ENCODE data around the gene PLCXD3.
"Not testable (repeated sequence)": the region's sequence is repeated elsewhere in the genome, so short reads cannot be mapped to it uniquely, and the experiment has no call there.

Gene PLCXD3

DNA sequence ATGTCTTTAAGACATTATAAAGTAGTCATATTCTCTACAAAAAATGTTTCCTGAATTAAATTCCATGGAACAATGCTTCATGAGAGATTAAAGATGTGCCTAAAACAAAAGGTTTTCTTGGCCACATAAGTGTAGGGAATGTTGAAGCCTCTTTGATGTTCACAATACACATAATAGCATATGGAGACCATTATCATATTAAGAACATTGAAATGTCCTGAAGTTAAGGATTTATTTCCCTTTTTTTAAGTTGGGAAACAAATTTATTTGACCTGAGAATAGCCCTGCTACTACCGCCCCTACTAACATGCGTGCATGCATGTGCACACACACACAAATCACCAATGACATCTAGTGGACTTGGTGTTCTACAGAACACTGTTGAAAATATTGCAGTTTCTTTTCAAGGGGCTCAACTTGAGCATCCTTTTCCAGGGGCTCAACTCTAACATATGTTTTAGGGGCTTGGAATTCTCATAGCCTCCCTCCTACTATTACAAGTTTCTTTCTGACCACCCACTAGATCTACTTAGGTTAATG, 172.2 kb downstream of the PLCXD3 start:
- DNase-seq: no peak

GRCh38 chr5:41337724-41338123, 172.7 kb downstream of the PLCXD3 start:
- DNase-seq: no peak

DNA sequence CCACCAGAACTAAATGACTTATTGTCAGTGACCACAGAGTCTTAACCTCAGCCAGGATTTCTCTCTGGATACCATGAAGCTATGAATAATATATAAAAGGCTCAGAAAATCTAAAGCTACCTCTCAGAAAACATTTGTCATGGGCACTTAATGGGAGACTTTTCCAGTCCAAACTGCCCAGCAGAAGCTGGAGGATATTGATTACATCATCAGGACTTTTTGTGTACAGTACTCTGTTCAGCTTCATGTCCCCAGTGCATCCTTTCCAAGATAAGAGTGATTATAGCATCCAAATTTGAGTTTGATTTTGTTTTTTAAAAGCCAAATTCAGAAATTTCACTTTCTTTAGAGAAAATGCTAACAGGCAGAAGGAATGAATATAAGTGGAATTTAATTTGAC, 173.2 kb downstream of the PLCXD3 start:
- no peak for DNase-seq

GRCh38 chr5:41336471-41336870, 173.9 kb downstream of the PLCXD3 start:
- no peak for DNase-seq

- no peak for DNase-seq
These were observed 174.7 kb downstream of the PLCXD3 start for GRCh38 chr5:41335596-41336181.

DNA sequence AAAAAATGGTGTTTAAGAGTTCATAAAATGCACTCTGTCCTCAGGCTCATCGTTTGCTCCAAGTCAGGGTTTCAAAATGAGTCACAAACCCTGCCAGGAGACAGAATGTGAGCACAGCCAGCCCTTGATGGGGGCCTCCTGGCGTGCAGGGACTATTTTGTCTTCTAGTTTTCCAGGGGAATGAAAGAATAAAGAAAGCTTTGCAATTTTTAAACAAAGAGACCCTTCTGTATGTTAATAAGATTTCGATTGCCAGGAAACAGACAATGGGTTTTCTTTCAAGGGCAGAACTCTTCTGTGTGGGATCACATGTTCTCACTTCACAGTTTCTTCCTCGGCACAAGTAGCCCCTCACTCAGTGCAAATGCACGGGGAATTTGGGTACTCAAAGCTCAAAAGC, 175.6 kb downstream of the PLCXD3 start:
- DNase-seq: no peak

DNA sequence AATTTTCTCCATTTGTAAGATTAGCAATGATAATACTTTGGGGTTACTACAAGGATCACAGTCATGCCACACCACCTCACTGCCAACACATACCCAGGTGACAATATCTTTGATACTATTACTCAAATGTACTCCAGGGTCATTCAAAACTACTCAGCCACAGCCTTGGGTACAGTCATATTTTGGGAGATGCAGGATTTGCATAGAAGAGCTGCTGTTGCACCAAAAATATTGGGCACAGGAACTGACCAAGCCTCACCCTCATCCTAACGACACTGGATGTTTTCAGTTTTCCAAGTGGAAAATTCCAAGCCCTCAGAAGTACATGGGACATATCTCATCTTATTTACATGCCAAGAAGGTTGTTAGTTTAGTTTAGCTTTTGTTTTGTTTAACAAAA, 176.2 kb downstream of the PLCXD3 start:
- no peak for DNase-seq

DNA sequence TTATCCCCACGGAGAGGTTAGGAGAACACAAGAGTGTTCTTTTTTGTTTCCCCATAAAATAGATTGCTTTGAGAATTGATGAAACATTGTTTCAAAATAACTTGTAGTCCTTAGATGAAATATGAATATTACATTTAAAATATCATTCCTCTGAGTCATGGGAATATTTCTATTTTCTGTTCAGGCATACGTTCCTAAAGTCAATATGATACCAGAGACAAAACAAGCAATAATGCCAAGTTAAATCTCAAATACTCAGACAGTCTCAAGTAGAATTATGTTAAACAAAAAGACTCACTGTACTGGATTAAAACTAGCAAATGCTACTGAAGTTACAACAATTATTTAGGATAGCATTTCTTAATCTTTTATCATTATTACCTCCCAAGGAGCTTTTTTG, 185.3 kb downstream of the PLCXD3 start:
- DNase-seq: no peak

- not testable (repeated sequence) for DNase-seq
These were observed 187.6 kb downstream of the PLCXD3 start for GRCh38 chr5:41322826-41323225.

DNA sequence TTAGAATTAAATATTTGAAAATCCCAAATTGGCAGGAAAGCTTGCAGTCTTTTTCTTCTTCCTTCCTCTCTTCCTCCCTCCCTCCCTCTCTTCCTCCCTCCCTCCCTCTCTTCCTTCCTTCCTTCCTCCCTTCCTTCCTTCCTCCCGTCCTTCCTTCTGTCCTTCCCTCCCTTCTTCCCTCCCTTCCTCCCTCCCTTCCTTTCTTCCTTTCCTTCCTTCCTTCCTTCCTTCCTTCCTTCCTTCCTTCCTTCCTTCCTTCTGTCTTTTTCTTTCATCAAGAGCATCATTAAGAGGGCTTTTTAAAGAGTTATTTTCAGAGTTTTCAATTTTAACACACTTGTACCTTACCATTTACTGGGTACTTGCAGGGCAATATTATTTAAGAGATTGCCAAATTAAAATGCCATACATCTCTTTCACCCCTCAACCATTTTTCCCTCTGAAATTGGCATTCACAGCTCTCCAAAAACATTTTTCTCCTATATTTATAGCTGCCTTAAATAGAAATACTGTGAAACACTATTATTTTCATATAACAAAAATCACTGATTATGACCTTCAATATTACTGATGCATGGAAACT, 197.8 kb downstream of the PLCXD3 start:
- no peak for DNase-seq

- no peak for DNase-seq
These were observed 198.3 kb downstream of the PLCXD3 start for GRCh38 chr5:41312066-41312465.

GRCh38 chr5:41309275-41309674, 201.1 kb downstream of the PLCXD3 start:
- DNase-seq: no peak

- DNase-seq: no peak
These were observed 204.4 kb downstream of the PLCXD3 start for GRCh38 chr5:41306005-41306404.

GRCh38 chr5:41305056-41305455, 205.3 kb downstream of the PLCXD3 start:
- DNase-seq: no peak

DNA sequence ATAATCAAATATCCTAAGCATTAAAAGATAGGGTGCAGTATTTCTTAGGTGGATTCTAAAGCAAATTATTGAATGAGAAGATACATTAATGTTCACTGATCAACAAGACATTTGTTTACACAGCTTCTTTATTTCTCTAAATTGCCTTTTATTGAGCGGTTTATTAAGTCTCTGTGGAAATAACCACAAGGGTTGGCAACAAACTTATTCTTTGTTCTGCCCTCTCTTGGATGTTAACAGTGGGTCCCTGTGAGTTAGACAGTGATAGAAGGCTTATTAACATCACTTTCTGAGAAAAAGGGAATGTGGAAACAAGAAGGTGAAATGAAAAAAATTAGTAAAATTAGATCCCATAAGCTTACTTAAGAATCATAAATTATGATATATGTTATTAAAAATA, 214.3 kb downstream of the PLCXD3 start:
- no peak for DNase-seq

- DNase-seq: no peak
These were observed 219.1 kb downstream of the PLCXD3 start for GRCh38 chr5:41291323-41291722.

GRCh38 chr5:41290810-41291209, 219.6 kb downstream of the PLCXD3 start:
- no peak for DNase-seq

- DNase-seq: no peak
These were observed 220.4 kb downstream of the PLCXD3 start for GRCh38 chr5:41289970-41290464.

DNA sequence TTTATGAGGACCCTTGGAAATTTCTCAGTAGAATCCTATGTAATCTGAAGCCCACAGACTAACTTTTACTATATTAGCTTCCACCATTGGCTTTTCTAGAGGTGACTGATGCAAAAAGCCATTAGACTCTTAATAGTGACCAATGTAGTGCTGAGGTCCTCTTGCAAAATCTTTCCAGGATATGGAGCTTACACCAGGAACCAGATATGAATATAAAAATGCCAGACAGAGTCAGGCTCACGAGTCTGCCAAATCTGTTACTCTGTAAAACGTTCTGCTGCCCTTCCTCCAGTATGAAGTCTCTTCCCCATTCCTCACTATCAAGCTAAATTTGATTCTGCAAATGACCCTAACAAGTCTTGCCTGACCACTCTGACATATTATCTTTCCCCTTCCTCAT, 223.7 kb downstream of the PLCXD3 start:
- DNase-seq: no peak

DNA sequence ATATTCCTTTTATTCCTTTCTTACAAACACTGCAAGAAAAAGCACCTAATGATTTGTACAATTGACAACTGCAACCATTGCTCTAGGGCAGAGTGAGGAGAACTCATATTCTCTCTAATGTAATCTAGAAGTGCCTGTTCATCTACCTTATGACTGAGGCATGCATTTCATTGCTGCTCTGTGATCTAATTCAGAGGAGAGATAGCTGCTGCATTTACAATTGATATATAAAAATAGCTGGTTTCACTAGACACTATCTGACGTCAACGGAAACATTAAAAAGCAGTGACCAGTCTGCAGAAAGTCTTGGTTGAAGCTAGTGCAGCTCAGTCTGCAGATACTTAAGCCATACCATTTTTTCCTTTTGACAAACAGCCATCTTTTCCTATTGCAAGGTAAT, 224.2 kb downstream of the PLCXD3 start:
- no peak for DNase-seq

GRCh38 chr5:41284938-41285337, 225.5 kb downstream of the PLCXD3 start:
- DNase-seq: no peak

GRCh38 chr5:41281215-41281810, 229.1 kb downstream of the PLCXD3 start:
- DNase-seq: no peak

DNA sequence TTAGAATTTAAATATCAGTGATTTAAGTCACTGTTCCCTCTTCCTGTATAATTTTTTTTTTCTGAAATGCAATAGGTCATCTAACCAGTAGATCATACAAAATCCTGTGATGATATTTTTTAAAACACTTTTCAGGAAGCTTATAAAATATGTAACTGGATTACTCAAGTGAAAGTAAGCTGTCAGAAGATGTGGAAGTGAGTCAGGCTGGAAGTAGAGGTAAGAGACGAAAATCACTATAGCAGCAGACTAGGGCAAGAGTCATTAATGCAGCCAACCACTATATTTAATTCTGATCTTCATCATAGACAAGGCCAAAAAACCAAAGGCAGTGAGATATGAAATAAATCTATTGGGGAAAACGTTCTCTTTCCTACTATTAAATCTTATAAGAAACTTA, 231.4 kb downstream of the PLCXD3 start:
- DNase-seq: no peak

GRCh38 chr5:41277476-41278245, 232.7 kb downstream of the PLCXD3 start:
- no peak for DNase-seq

All from NCI-H748 treated with DMSO at 0.1 percent for 48 hours (cell line).